ENCODE results near the gene JARID2.
A peak's percentile ranks its signal among the peaks of the same experiment; 100 is the strongest.
"Not testable (repeated sequence)": the region's sequence is repeated elsewhere in the genome, so short reads cannot be mapped to it uniquely, and the experiment has no call there.

Gene JARID2

DNA sequence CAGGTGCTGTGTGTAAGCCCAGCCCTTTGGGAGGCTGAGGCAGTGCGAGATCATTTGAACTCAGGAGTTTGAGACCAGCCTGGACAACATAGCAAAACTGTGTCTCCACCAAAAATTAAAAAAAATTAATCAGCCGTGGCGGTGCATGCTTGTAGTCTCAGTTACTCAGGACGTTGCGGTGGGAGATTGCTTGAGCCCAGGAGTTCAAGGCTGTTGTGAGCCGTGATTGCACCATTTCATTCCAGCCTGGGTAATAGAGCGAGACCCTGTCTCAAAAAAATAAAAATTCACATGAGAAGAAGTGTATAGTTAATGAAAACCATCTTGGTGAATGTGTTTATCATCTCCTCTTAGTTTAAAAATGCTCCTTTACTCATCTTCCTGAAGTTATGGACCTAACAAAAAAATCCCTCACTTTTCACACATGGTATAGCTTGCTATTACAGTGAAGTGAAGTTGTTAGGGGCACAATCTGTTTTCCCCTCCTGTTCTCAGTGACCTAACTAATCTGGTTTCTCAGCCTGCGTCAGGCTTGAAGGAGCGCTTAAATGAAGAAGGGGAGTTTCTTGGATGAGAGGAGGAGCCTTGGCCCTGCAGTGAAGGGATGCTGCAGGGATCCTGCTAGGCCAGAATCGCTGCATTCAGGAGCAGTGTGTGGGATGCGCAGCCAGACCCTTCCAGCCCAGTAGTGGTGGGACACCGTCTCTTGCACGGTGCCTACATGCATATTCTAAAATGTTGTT is 45.3 kb downstream of the JARID2 start:
- peak; percentile 46 for DNase-seq

DNA sequence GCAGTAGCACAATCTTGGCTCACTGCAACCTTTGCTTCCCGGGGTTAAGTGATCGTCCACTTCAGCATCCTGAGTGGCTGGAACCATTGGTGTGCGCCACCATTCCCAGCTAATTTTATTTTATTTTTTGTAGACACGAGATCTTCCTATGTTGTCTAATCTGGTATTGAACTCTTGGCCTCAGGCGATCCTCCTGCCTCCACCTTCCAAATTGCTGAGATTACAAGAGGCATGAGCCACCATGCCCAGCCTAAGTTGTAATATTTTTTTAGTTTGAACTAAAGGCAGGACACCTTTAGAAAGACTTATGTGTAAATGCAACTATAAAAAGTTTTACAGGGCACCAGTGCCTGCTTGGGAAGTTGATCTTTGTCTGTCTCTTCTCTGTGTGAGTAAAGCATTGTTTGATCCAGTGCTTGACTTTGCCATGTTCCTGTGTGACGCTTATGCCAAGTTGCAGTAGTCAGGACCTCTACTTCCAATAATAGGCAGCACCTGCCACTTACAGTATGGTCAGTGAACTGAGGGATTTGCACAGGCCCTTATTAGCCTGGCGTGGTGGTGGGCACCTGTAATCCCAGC is 46.9 kb downstream of the JARID2 start:
- no peak for DNase-seq

DNA sequence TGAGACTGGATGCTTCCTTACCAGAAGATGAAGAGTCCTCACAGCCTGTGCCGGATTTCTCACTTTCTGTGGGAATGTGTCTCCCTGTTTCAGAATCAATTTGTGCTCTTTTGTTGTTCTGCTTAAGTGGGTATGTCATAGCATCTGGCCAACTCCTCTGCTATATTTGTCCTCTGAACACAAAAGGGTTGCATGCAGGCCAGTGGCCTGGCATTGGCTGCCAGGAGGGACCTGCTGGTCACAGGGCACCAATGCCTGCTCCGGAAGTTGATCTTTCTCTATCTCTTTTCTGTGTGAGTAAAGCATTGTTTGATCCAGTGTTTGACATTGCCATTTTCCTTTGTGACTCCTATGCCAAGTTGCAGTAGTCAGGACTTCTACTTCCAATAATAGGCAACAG is 47.8 kb downstream of the JARID2 start:
- DNase-seq = no peak

DNA sequence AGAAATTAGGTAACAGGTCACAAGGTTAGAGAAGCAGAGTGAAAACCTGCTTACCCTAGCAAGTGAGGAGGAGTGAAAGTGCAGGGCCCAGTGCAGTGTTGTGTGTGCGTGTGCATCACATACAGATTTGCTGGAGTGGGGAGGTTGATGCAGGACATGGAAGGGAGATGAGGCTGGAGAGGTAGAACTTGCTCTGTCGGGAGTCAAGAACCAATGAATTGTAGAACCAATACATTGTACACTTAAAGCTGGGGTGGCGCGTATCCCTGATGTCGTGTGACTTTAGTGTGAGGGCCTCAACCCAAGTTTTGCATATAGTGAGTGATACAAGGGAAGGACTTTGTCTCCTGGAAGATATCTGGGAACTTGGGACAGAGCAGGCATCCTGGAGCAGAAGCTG is 48.6 kb downstream of the JARID2 start:
- no peak for DNase-seq

DNA sequence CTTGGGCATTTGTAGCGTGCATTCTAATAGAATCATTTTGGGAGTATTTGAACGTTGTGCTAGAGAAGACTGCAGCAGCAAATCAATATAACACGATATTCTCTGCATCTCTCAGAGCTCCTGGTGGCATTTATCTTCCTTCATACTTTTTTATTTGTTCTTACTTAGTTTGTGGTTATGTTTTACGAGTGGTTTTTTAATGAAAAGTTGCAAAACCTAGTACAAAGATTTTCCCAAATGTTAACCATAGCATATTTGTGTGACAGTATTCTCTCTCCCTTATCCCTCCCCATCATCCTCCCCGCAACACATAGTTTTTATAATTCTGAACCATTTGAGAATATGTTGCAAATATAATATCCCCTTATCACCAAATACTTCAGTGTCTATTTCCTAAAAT is 50.4 kb downstream of the JARID2 start:
- DNase-seq = no peak

- no peak for DNase-seq
Measured at GRCh38 chr6:15296735-15297134, 50.9 kb downstream of the JARID2 start.

DNA sequence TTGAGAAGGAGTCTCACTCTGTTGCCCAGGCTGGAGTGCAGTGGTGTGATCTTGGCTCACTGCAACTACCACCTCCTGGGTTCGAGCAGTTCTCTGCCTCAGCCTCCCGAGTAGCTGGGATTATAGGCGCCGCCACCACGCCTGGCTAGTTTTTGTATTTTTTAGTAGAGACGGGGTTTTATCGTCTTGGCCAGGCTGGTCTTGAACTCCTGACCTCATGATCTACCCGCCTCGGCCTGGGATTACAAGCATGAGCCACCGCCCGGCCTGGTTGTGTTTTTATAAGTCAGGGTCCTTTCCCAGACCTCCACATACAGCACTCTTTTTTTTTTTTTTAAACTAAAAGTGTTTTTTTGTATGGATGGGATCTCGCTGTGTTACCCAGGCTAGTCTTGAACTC is 51.3 kb downstream of the JARID2 start:
- DNase-seq = not testable (repeated sequence)

- no peak for DNase-seq
Measured at GRCh38 chr6:15297895-15298590, 52.2 kb downstream of the JARID2 start.

DNA sequence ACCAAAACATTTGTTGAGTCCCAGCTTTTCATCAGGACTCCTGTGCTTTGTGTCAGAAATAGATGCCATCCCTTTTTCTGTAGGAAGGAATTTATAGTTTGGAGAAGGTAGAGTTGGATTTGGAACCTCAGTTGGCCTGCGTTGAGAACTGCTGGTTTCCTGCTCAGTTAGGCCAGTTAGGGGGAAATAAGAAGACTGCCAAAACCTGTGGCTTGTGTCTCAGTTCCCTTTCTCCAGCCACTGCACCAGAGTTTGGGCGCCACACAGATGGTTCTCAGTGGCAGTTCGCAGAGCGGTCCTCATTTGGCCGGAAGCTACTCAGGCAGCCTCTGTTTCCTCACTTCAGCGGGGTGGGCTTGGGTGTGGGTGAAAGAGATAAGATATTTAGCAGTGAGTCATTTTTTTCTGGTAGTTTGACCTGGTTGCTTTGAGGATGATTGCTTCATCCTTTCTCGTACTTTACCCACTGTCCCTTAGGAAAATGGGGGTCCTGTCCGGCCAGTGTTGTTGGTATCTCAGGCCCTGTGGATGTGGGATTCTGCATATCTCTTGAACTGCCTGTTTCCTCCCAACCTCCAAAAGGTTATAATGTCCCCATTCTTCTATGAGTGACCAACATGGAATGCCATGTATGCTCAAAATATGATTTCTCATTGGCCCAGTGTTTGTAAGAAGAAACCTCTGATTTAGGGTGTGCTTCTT is 53.7 kb downstream of the JARID2 start:
- no peak for DNase-seq

GRCh38 chr6:15301179-15302006 is 55.5 kb downstream of the JARID2 start:
- DNase-seq = no peak

- DNase-seq = no peak
Measured at GRCh38 chr6:15303162-15303919, 57.5 kb downstream of the JARID2 start.

DNA sequence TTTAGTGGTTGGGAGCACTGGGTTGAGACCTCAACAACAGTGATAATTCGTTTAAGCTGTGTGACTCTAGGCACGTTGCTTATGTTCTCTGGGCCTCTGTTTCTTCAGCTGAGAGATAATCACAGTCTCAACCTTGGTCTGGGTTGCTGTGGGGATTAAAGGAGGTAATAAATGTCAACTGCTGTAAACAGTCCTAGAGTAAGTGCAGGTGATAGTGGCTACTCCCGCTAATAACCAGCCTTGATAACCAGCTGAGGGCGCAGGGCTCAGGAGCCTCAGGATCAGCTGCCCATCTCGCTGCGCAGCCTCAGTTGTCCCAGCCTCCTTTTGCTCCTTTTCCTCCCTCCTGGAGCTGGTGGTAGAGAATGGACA is 58.0 kb downstream of the JARID2 start:
- no peak for DNase-seq

- no peak for DNase-seq
Measured at GRCh38 chr6:15304337-15305042, 58.6 kb downstream of the JARID2 start.

DNA sequence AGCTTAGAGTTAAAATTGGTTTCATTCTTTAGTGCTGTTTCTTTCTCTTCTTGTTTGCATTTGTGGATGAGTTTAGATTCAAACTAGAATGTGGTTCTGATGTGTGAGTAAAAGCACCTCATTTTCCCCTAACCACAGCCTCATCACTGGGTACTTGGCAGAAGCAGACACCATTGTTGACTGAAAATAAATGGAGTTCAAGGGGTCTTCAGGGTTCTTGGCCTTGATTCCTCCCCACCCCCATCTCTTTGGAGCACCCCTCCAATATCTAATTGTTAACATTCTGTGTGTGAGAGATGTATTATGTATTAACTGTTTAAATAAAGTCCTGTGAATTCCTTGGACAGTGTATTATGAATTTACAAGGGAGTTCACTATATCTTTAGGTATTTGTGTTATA is 59.6 kb downstream of the JARID2 start:
- no peak for DNase-seq

DNA sequence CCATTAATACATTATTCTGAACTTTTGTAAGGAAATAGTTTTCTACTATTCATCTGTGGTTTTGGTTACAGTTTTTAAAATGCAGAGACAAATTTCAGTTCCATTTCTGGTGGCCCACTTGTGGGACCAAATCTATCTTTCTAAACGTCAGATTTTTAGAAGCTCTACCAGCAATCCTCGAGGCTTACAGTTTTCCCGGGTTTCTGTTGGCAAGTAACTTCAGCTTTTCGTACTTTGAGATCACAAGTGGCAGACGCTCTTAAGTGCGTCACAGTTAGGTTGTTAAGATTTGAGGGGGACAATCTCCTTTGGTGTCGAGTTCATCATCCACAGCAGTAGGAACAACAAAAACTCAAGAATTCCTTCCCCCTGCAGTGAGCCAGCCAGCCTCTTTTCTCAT is 60.0 kb downstream of the JARID2 start:
- DNase-seq = no peak

DNA sequence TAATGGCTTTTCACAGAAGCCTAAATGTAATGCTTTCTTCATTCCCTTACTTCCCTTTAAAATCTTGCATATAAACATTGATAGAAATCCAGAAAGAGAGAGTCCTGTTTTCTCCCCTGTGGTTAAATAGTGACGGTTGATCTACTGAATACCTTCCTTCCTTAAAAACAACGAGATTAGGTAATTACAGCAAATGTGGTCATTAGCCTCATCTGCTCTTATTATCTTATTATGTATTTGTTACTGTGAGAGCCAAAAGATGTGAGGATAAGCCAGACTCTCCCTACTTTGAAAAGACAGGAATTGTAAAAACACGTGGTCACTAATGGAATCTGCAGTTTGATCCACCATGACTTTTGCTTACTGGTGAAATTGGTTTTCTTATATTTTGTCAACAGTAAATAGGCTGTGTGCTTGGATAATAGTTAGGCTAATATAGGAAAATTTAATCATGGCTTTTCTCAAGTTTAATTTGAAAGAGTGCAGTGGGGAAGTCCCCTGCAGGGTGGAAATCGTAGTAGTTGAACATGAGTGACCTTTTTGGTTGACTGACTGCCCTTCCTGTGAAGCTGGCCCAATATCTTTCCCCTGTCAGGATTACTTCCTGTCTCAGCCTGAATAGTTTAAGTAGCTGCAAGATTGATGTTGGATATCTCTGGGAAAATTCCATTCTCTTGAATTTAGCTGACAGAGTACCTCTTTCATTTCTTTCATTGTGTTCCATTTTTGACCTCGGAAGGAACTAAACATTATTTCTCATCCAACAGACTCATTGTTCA is 62.8 kb downstream of the JARID2 start:
- DNase-seq = no peak

DNA sequence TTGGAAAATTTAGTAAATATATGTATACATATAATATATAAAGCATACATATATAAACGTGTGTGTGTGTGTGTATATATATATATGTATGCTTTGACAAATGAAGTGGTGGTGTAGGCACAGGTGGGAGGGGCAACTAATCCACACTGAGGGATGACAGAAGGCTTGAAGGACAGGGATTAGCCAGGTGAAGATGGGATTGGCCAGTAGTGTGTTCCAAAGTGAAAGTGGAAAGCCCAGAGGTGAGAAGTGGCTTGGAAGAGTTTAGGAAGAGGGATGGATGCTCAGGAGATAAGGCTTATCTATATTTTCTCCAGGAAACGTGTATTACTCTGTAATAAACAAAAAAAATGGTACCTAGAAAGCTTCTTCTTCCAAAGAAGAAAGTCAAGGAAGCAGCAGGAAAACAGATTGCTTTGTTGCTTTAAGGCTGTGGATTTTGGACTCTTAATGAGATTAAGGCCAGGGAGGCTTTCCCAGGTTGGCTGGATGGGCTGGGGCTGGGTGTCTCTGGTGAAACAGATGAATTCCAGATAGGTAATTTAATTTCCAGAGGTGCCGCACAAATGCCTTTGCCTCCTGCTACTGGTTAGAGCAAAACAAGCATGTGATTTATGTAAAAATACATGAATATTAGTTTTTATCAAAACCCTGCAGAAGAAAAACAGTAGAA is 63.9 kb downstream of the JARID2 start:
- peak; percentile 73 for DNase-seq

GRCh38 chr6:15310680-15311079 is 64.8 kb downstream of the JARID2 start:
- DNase-seq = no peak

DNA sequence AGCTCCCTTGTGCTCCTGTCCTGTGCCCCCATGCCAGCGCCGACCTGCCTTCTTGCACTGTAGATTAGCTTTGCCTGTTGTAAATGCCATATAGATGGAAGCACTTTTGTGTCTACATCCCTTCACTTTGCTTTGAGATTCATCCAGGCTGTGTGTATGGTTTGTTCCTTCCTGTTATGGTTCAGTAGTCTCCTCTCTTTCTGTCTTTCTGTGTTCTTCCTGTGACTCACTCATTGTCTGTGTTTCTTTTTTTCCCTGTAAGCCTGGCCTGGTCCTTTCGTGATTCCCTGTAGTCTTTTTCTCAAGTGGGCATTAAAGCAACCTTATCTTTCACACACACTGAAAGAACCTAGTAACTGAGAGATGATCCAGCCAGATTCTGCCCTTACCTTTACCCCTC is 66.6 kb downstream of the JARID2 start:
- DNase-seq = no peak

DNA sequence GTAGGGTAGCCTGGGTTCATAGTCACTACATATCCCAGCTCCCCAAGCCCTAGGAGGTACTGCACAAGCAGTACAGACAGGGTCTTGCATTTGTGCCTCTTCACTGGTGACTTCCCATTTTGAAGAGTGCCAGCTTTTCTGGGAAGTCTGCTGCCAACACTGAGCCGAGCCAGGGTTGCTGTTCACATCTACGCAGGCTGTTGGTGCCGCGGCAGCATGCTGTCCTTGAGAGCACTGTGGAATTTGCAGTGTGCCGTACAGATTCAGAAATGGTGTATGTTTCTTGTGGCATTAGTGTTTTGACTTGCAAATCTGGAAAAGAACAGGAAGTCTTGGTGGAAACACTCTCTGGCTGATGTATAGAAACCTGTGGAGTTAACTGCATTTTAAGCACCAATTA is 67.5 kb downstream of the JARID2 start:
- DNase-seq = no peak

Data from NCI-H524 treated with DMSO at 0.1 percent for 48 hours (cell line).